HepG2 (cell line): ENCODE measurements around the gene B3GALT6. TPM values are rescaled to one million over a fixed set of nuclear protein-coding genes. Genes with fewer than 3 reads are reported as not detected.

Source experiments
- ARNTL ChIP-seq: sonication (generic); formaldehyde crosslinking; IDR thresholded peaks from 2 replicates; pipeline ENCODE4 v1.4.0; 2020; ENCODE audit warnings: mild to moderate bottlenecking, missing genetic modification reagents
- CERS6 ChIP-seq: sonication (generic); formaldehyde crosslinking; IDR thresholded peaks from 2 replicates; pipeline ENCODE4 v1.5.0; 2020; ENCODE audit warnings: missing genetic modification reagents
- CREBL2 ChIP-seq: sonication (generic); formaldehyde crosslinking; IDR thresholded peaks from 2 replicates; pipeline ENCODE4 v1.8.1; 2023; ENCODE audit warnings: missing genetic modification reagents, mild to moderate bottlenecking, borderline replicate concordance
- GTF3A ChIP-seq: sonication (generic); formaldehyde crosslinking; conservative IDR thresholded peaks from 2 replicates; pipeline ENCODE4 v1.4.0; 2020; ENCODE audit warnings: mild to moderate bottlenecking, missing genetic modification reagents
- HNF1A ChIP-seq, 2 experiments: sonication (generic) in 1 of 2; formaldehyde crosslinking in 1 of 2; IDR thresholded peaks; 2 replicates each; pipeline versions ENCODE4 v1.4.0 to v1.6.1; 2016 to 2020; ENCODE audit warnings: borderline replicate concordance in 1 of 2, low read depth in 1 of 2, mild to moderate bottlenecking in 1 of 2, missing genetic modification reagents in 1 of 2
- HNF4G ChIP-seq, 2 experiments: sonication (generic) in 1 of 2; formaldehyde crosslinking in 1 of 2; IDR thresholded peaks; 2 replicates each; pipeline versions ENCODE4 v1.4.0 to v1.6.1; 2011 to 2020; ENCODE audit warnings: borderline replicate concordance in 2 of 2, low read depth in 2 of 2, mild to moderate bottlenecking in 2 of 2, low read length in 1 of 2, missing genetic modification reagents in 1 of 2, moderate library complexity in 1 of 2
- KLF15 ChIP-seq: sonication (generic); formaldehyde crosslinking; IDR thresholded peaks from 2 replicates; pipeline ENCODE4 v1.8.1; 2023; ENCODE audit warnings: borderline replicate concordance, mild to moderate bottlenecking, inconsistent platforms, missing genetic modification reagents, mixed read lengths
- MAZ ChIP-seq, 2 experiments: sonication (generic) in 1 of 2; formaldehyde crosslinking in 1 of 2; IDR thresholded peaks; 2 replicates each; pipeline versions ENCODE4 v1.5.0 to v1.6.1; 2012 to 2020; ENCODE audit warnings: low read depth in 2 of 2, mild to moderate bottlenecking in 2 of 2, borderline replicate concordance in 1 of 2, improper control_type of control experiment in 1 of 2, low read length in 1 of 2, missing genetic modification reagents in 1 of 2, moderate library complexity in 1 of 2
- NCOA5 ChIP-seq: sonication (generic); formaldehyde crosslinking; IDR thresholded peaks from 2 replicates; pipeline ENCODE4 v1.4.0; 2020; ENCODE audit warnings: missing genetic modification reagents
- NONO ChIP-seq, 2 experiments: fragments of 450-650 bp in 1 of 2; sonication (generic) in 1 of 2; formaldehyde crosslinking in 1 of 2; IDR thresholded peaks in 1 of 2; conservative IDR thresholded peaks in 1 of 2; 2 replicates each; pipeline versions ENCODE4 v1.6.1 to v1.8.0; 2017 to 2022; ENCODE audit warnings: mild to moderate bottlenecking in 1 of 2, missing genetic modification reagents in 1 of 2, moderate library complexity in 1 of 2
- POLR2AphosphoS5 ChIP-seq: IDR thresholded peaks from 2 replicates; pipeline ENCODE4 v1.6.1; 2012; ENCODE audit warnings: low read depth, low read length
- RARG ChIP-seq: sonication (generic); formaldehyde crosslinking; IDR thresholded peaks from 2 replicates; pipeline ENCODE4 v1.4.0; 2020; ENCODE audit warnings: low read depth, mild to moderate bottlenecking, missing genetic modification reagents
- SOX5 ChIP-seq: IDR thresholded peaks from 2 replicates; pipeline ENCODE4 v1.6.1; 2016; ENCODE audit warnings: borderline replicate concordance
- YY1 ChIP-seq: IDR thresholded peaks from 2 replicates; pipeline ENCODE4 v1.6.1; 2011; ENCODE audit warnings: low read length, low read depth, moderate library complexity, mild to moderate bottlenecking; ENCODE audit not compliant: insufficient read depth, insufficient replicate concordance
- ZBTB37 ChIP-seq: sonication (generic); formaldehyde crosslinking; IDR thresholded peaks from 2 replicates; pipeline ENCODE4 v1.4.0; 2020; ENCODE audit warnings: mild to moderate bottlenecking, missing genetic modification reagents
- ZNF121 ChIP-seq: sonication (generic); formaldehyde crosslinking; IDR thresholded peaks from 2 replicates; pipeline ENCODE4 v1.5.0; 2020; ENCODE audit warnings: mild to moderate bottlenecking, missing genetic modification reagents
- ZNF225 ChIP-seq: sonication (generic); formaldehyde crosslinking; IDR thresholded peaks from 2 replicates; pipeline ENCODE4 v1.4.0; 2020; ENCODE audit warnings: mild to moderate bottlenecking, missing genetic modification reagents
- ZNF780A ChIP-seq: sonication (generic); formaldehyde crosslinking; IDR thresholded peaks from 2 replicates; pipeline ENCODE4 v1.8.0; 2022; ENCODE audit warnings: mild to moderate bottlenecking, missing genetic modification reagents, moderate library complexity
- polyA plus RNA-seq, 8 experiments: library from polyadenylated mRNA; depleted of rRNA in 3 of 8; stranded (reverse) in 7 of 8; unstranded in 1 of 8; fragments of >200 nt; fragmentation: Illumina TruSeq in 4 of 8; extraction: Trizol in 4 of 8; gene quantifications; 2 replicates each; pipeline versions ENCODE4 v1.2.1 to v1.2.3, GENCODE V29; 2011 to 2016; ENCODE audit warnings: low read depth in 4 of 8, missing spikeins in 1 of 8, mixed read lengths in 1 of 8; ENCODE audit not compliant: insufficient read depth in 1 of 8
- total RNA-seq, 5 experiments: library from RNA; depleted of rRNA; stranded (reverse); fragments of >200 nt; fragmentation: Illumina TruSeq; extraction: Trizol; gene quantifications; 2 replicates each; pipeline ENCODE4 v1.2.3, GENCODE V29; 2016; ENCODE audit warnings: low read depth in 1 of 5

B3GALT6 gene
- total and polyA plus RNA-seq, 2 of the 13 experiments (the other 11 are each of a cell fraction or from before 2014, with no cell fraction given) = 3.9 to 14.2 TPM

GRCh38 chr1:1281533-1282321 lies 49.7 kb downstream of the B3GALT6 start (continued):
- no peak for TF ChIP-seq HNF1A (IDR thresholded peaks at IDR 0.05; ENCODE audit: low read depth)
- peak; percentile 25; the same call in 1 of the 2 replicates for TF ChIP-seq HNF1A (CRISPR knock-in tag; IDR thresholded peaks at IDR 0.05; ENCODE audit: borderline replicate concordance)
- TF ChIP-seq ZNF225 (CRISPR knock-in tag) = 0 out of 2 replicates have a peak, but pooled peaks have one; percentile 28
- TF ChIP-seq ZNF780A (CRISPR knock-in tag) = peak; percentile 36; the same call in 1 of the 2 replicates
- no peak for TF ChIP-seq NCOA5
- TF ChIP-seq GTF3A (CRISPR knock-in tag) = no peak
- TF ChIP-seq MAZ (IDR thresholded peaks at IDR 0.05; ENCODE audit: borderline replicate concordance, low read depth, low read length) = peak; percentile 57
- TF ChIP-seq MAZ (CRISPR knock-in tag; IDR thresholded peaks at IDR 0.05; ENCODE audit: low read depth) = peak; percentile 92
- TF ChIP-seq KLF15 (CRISPR knock-in tag) = no peak; the same call in 1 of the 2 replicates
- peak; percentile 70 for TF ChIP-seq ZNF121 (CRISPR knock-in tag)
- TF ChIP-seq CERS6 (CRISPR knock-in tag) = 0 out of 2 replicates have a peak, but pooled peaks have one; percentile 51
- peak; percentile 92 for TF ChIP-seq HNF4G (IDR thresholded peaks at IDR 0.05; ENCODE audit: borderline replicate concordance, low read depth, low read length)
- TF ChIP-seq HNF4G (CRISPR knock-in tag; IDR thresholded peaks at IDR 0.05; ENCODE audit: borderline replicate concordance, low read depth) = peak; percentile 59; the same call in 1 of the 2 replicates
- peak; percentile 30; the same call in 1 of the 2 replicates for TF ChIP-seq POLR2AphosphoS5
- 0 out of 2 replicates have a peak, but pooled peaks have one; percentile 36 for TF ChIP-seq ARNTL
- TF ChIP-seq RARG (CRISPR knock-in tag) = no peak
- peak; percentile 21 for TF ChIP-seq YY1
- TF ChIP-seq ZBTB37 = peak; percentile 69
- TF ChIP-seq CREBL2 (CRISPR knock-in tag) = no peak
- peak; percentile 11; the same call in 1 of the 2 replicates for TF ChIP-seq SOX5
- TF ChIP-seq NONO (IDR thresholded peaks at IDR 0.05) = no peak
- 0 out of 2 replicates have a peak, but pooled peaks have one; percentile 37 for TF ChIP-seq NONO (CRISPR knock-in tag; conservative IDR thresholded peaks at IDR 0.05)
